NCI-H82 treated with DMSO at 0.1 percent for 48 hours (cell line): ENCODE measurements around the gene ZER1.
"Not testable (repeated sequence)": the region's sequence is repeated elsewhere in the genome, so short reads cannot be mapped to it uniquely, and the experiment has no call there.

ENCODE experiments used
- DNase-seq: peaks from one replicate; lab custom pipeline; 2025; ENCODE audit not compliant: unreplicated experiment; lab: John Stamatoyannopoulos, UW

Gene ZER1

DNA sequence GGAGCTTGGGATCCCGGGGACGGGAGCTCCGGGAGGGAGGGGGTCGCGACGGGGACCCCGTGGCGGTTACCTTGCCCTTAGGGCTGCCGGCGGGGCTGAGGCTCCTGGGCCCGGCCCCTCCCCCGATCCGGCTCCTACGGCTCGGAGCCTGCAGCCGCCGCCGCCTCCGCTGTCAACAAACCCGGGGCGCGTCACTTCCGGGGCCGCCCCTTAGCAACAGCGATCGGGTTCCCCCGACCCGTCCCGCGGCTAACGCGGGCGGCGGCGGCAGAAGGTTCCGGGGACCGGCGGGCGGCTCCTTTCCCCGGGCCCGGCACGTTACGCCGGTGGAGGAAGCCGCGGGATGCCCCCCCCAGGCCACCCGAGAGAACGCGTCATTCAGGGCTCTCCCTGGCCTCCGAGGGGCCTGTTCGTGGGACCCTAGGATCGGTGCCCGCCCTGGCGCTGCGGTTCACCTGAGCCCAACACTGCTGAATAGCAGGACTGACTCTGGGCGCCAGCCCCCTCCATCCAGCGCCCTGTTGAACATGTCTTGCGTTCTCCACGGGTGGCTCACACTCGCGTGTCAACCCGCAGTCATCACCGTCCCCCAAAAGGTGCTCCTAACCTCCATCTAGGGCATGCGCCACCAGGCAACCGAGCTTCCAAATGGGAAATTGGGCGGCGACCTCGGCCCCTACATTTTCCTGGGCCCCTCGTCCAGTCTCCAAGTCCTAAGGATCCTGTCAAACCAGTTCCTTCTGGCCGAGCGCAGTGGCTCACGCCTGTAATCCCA lies at the start of gene ZER1:
Gene ZER1, minus strand, starts transcription at position 183 of the 775 bp plus-strand sequence. CDS start 16,362 bp downstream, outside the sequence.
- peak; percentile 71 for DNase-seq

DNA sequence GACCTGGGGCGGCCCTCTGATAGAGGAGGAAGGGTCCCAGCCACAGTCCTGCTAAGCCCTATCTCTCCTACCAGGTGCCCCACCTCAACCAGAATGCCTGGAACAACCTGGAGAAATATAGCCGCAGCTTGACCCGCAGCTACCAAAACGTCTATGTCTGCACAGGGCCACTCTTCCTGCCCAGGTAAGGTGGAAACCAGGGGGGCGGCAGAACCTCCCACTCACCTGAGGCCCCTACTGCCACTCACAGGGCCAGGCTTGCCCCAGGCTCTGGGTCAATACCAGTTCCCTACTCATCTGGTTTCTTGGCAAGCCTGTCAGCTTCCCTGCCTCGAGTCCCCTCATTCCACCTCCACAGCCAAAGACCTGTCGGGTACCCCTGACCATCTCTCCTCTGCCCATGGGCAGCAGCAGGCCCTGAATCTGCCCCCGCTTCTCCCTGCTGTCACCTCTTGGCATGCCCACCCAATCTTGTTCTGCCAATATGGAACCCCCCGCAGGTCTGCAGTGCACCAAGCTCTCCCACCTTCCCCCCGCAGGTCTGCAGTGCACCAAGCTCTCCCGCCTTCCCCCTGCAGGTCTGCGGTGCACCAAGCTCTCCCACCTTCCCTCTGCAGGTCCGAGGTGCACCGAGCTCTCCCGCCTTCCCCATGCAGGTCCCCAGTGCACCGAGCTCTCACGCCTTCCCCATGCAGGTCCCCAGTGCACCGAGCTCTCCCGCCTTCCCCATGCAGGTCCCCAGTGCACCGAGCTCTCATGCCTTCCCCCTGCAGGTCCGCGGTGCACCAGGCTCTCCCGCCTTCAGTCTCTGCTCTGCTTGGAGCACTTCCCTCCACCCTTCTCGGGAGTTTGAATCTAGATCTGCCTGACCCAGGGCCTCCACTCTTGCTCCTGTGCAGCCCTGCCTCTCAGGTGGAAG lies 49.2 kb upstream of the ZER1 start:
- no peak for DNase-seq

DNA sequence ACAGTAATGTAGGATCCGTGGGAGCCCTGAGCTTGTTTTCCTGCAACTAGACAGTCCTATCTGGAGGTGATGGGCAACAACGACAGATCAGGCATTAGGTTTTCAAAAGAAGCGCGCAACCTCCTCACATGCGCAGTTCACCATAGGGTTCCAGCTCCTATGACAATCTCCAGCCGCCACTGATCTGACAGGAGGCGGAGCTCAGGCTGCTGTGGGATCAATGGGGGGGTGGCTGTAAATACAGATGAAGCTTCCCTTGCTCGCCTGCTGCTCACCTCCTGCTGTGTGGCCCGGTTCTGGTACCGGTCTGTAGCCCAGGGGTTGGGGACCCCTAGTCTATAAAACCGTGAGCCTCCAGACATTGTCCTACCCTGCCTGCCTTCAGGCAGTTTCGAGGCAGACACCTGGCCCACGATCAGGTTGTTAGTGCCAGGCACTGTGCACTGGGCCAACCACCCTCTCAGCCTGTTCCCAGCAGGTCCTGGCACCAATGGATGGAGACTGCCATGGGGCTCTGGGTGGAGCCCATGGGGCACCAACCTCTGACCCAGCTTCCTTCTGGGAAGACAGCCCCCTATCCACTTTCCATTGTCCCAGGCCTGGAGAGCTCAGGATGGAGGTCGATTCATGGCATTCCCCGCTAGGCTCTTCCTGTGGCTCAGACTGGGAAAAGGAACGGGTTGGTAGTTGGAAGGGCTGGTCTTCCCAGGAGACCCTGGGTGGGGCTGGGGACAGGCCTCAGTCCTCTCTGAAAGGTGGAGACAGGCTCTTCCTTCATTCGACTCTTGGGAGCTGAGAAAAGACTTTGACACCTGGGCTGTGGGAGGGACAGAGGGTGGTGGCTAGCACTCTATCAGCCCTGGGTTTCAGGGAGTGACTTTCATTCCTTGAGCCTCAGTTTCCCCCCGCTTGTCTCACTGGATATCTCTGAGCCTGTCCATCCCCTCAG lies 48.3 kb upstream of the ZER1 start:
- DNase-seq, result peak; percentile 63

GRCh38 chr9:128818839-128819715 lies 47.4 kb upstream of the ZER1 start:
- DNase-seq, result no peak

DNA sequence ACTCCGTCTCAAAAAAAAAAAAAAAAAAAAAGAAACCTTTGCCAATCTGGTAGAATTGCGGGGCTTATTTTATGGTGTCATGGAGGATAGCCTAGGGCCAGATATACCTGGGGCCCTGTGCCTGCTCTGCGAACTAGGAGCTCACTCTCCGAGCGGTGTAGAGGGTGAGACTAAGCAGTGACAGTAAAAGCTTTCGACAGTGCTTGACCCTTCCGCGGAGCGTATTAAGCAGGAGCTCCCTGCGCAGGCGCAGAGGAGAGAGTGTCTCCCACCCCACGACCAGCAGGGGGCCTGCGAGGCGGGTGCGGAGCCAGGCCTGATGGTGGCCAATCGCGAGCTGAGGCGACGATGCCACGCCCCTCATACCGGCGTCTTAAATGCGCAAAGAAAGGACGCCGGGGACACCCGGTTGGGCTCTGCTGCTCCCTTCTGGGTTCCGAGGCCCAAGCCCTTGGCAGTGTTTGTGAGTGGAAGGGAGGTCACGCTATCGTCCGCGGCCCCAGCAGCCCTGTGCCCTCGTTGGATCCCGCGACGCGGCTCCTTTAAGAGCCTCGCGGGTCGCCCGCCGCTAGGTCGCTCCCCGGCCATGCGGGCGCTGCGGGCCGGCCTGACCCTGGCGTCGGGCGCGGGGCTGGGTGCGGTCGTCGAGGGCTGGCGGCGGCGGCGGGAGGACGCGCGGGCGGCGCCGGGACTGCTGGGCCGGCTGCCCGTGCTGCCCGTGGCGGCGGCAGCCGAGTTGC lies 46.5 kb upstream of the ZER1 start, which contains the start of gene ENDOG:
Gene ENDOG, plus strand, starts transcription at position 402 of the 740 bp plus-strand sequence. Its CDS starts 185 bp downstream, at position 587.
- DNase-seq, result peak; percentile 86

DNA sequence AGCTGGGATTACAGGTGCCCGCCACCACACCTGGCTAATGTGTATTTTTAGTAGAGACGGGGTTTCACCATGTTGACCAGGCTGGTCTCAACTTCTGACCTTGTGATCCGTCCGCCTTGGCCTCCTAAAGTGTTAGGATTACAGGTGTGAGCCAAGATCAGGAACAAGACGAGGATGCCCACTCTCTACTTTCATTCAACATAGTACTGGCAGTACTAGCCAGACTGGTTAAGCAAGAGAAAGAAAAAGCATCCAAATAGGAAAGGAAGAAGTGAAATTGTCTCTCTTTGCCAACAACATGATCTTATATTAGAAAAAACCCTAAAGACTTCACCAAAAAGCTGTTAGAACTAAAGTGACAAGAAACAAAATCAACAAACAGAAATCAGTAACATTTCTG lies 39.1 kb upstream of the ZER1 start:
- no peak for DNase-seq

- no peak for DNase-seq
Observed at GRCh38 chr9:128809831-128810230, 38.1 kb upstream of the ZER1 start.

GRCh38 chr9:128809036-128809599 lies 37.4 kb upstream of the ZER1 start:
- no peak for DNase-seq

- DNase-seq, result no peak
Observed at GRCh38 chr9:128808543-128808942, 36.8 kb upstream of the ZER1 start.

DNA sequence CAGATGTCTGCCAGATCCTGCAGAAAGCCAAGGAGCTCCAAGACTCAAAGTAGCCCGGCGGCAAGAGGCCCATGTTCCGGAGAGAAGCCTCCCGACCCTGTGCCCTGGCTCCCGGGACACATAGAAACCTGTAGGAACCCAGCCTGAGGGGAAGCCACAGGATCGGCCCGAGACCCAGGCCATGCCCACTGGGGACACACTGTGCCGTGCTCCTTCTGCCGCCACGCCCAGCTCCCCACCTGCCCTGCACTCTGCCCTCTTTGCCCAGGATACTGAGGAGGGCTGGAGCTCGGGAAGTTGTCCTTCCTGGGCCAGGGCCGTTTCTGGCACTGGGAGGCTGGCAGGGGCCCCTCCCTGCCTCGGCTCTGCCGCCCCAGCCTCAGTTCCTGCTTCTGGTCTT lies 36.1 kb upstream of the ZER1 start:
- no peak for DNase-seq

DNA sequence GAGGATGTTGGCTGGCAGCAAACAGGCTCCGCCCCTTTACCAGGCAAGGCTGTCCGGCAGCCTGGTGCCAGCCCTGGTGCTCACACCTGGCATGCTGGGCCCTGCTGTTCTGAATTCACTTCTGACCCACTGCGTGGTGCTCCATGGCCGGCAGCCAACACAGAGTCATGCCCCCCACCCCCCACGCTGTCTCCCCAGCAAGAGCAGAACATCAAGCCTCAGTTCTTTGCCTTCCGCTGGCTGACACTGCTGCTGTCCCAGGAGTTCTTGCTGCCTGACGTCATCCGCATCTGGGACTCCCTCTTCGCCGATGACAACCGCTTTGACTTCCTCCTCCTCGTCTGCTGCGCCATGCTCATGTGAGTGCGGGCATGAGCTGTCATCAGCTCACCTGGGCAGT lies 33.9 kb upstream of the ZER1 start:
- DNase-seq, result no peak

DNA sequence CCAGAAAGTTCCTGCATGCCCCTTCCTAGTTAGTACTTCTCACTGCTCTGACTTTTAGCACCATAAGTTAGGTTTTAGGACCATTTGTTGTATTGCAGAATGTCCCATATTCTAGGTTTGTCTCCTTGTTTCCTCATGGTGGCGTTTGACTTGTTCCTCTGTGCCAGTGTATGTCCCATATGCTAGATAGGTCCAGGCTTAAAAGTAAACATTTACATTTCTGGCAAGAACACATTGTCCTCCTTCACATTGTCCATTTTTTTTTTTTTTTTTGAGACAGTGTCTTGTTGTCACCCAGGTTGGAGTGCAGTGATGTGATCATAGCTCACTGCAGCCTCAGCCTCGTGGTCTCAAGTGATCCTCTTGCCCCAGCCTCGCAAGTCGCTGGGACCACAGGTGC lies 30.8 kb upstream of the ZER1 start:
- no peak for DNase-seq

- DNase-seq, result no peak
Observed at GRCh38 chr9:128800061-128800460, 28.3 kb upstream of the ZER1 start.

DNA sequence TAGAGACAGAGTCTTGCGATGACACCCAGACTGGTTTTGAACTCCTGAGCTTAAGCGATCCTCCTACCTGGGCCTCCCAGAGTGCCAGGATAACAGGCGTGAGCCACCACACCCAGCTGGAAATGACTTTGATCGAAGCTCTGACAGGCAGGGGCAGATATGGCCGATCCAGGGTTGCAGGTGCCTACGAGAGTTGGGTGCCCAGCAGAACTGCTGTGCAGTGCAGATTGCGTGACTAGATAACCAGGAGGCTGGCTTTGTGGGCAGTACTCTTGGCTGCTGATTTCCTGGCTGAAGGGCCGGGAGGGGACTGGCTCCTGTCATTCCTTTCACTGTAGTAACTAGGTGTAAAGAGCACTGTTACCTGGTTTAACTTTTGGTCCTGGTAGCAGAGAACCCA lies 27.2 kb upstream of the ZER1 start:
- DNase-seq, result no peak

DNA sequence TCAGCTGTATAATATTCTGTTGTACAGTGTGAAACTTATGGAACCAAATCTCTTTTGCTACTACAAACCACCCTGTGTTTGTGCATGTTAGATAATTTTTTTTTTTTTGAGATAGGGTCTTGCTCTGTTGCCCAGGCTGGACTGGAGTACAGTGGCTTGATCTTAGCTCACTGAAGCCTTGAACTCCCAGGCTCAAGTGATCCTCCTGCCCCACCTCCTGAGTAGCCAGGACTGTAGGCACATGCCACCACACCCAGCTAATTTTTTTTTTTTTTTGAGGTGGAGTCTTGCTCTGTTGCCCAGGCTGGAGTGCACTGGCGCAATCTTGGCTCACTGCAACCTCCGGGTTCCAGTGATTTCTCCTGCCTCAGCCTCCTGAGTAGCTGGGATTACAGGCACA lies 23.2 kb upstream of the ZER1 start:
- not testable (repeated sequence) for DNase-seq

DNA sequence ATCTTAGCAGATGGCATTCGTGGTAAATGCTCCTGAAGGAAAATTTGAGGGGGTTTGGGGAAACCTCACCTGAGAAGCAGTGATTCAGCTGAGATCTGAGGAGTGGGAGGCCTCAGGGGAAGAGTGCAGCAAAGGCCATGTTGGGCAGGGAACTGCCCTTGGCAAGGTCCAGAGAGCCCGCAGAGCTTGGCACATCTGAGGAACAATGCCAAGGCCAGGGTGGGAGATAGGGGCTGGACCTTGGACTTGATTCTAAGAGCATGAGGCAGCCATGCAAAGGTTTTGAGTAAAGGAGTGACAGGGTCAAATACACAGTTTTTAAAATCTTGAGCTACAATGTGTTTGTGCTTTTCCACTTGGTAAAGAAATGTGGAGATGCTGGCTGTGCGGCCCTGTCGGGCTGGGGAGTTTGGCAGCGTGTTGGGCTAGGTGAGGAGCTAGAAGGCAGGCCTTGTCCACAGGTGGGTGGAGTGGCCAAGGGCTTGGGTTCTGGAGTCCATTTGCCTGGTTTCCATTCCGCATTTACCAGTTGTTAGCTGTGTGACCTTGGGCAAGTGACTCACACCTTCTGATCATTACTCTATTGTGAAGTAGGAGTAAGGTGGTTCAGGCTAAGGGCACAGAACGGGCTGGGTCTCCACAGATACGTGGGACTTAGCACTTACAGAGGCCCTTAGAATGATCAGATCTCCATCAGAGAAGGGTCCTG lies 21.4 kb upstream of the ZER1 start:
- DNase-seq, result no peak

- DNase-seq, result no peak
Observed at GRCh38 chr9:128792134-128792533, 20.4 kb upstream of the ZER1 start.

- DNase-seq, result no peak
Observed at GRCh38 chr9:128790536-128790935, 18.8 kb upstream of the ZER1 start.
